HG03575 (cell line): ENCODE results near the gene PLPP6.
"Not testable (repeated sequence)": the region's sequence is repeated elsewhere in the genome, so short reads cannot be mapped to it uniquely, and the experiment has no call there.

Source experiments
- ATAC-seq: cut with Tn5 transposase; IDR thresholded peaks from one replicate; pipeline ENCODE4 v1.9.1; 2021; ENCODE audit not compliant: unreplicated experiment, insufficient number of reproducible peaks, low FRiP score; ENCODE audit errors: extremely low read depth

The PLPP6 gene

GRCh38 chr9:4662108-4662988 lies at the start of gene PLPP6:
PLPP6 (plus strand) TSS chr9:4662294; CDS start chr9:4662376, 82 bp downstream.
- ATAC-seq, result peak; percentile 64

- no peak for ATAC-seq
Observed at GRCh38 chr9:4614627-4615026, 47.5 kb upstream of the PLPP6 start.

GRCh38 chr9:4615251-4615650 lies 46.8 kb upstream of the PLPP6 start:
- no peak for ATAC-seq

GRCh38 chr9:4615778-4616177 lies 46.3 kb upstream of the PLPP6 start:
- ATAC-seq, result no peak

GRCh38 chr9:4617752-4618151 lies 44.3 kb upstream of the PLPP6 start:
- no peak for ATAC-seq

GRCh38 chr9:4618700-4619099 lies 43.4 kb upstream of the PLPP6 start:
- no peak for ATAC-seq

GRCh38 chr9:4620057-4620765 lies 41.9 kb upstream of the PLPP6 start:
- ATAC-seq, result no peak

GRCh38 chr9:4620881-4621555 lies 41.1 kb upstream of the PLPP6 start:
- no peak for ATAC-seq

- no peak for ATAC-seq
Observed at GRCh38 chr9:4622016-4622415, 40.1 kb upstream of the PLPP6 start.

GRCh38 chr9:4630836-4631235 lies 31.3 kb upstream of the PLPP6 start:
- no peak for ATAC-seq

- ATAC-seq, result no peak
Observed at GRCh38 chr9:4638968-4639367, 23.1 kb upstream of the PLPP6 start.

- ATAC-seq, result no peak
Observed at GRCh38 chr9:4639420-4639819, 22.7 kb upstream of the PLPP6 start.

GRCh38 chr9:4640027-4640426 lies 22.1 kb upstream of the PLPP6 start:
- no peak for ATAC-seq

GRCh38 chr9:4642351-4642750 lies 19.7 kb upstream of the PLPP6 start:
- no peak for ATAC-seq

GRCh38 chr9:4654084-4654483 lies 8.0 kb upstream of the PLPP6 start:
- no peak for ATAC-seq

GRCh38 chr9:4654538-4654937 lies 7.6 kb upstream of the PLPP6 start:
- ATAC-seq, result no peak

- not testable (repeated sequence) for ATAC-seq
Observed at GRCh38 chr9:4656196-4656595, 5.9 kb upstream of the PLPP6 start.

GRCh38 chr9:4656621-4657020 lies 5.5 kb upstream of the PLPP6 start:
- no peak for ATAC-seq

- no peak for ATAC-seq
Observed at GRCh38 chr9:4657426-4658159, 4.5 kb upstream of the PLPP6 start.
